Chondrocyte (in vitro differentiated cells): ENCODE data around the gene CAD. TPM values are rescaled to one million over a fixed set of nuclear protein-coding genes. Genes with fewer than 3 reads are reported as not detected.
A peak's percentile ranks its signal among the peaks of the same experiment; 100 is the strongest.

ENCODE experiments used
- DNase-seq: peaks from one replicate; pipeline ENCODE4 v3.0.0; 2021; ENCODE audit warnings: mixed read lengths, low spot score
- H3K27ac Mint-ChIP-seq: one replicate; pipeline ENCODE4 v1.8.0; 2021; ENCODE audit warnings: mild to moderate bottlenecking, moderate library complexity, mixed read lengths; ENCODE audit not compliant: unreplicated experiment
- H3K27me3 Mint-ChIP-seq: 2 replicates; pipeline ENCODE4 v1.8.0; 2021; ENCODE audit warnings: low read depth, mixed read lengths
- H3K36me3 Mint-ChIP-seq: 2 replicates; pipeline ENCODE4 v1.8.0; 2021; ENCODE audit warnings: low read depth, mixed read lengths
- H3K4me1 Mint-ChIP-seq: 2 replicates; pipeline ENCODE4 v1.8.0; 2021; ENCODE audit warnings: low read depth, mild to moderate bottlenecking, mixed read lengths
- H3K4me3 Mint-ChIP-seq: one replicate; pipeline ENCODE4 v1.8.0; 2021; ENCODE audit warnings: mild to moderate bottlenecking, moderate library complexity, mixed read lengths; ENCODE audit not compliant: unreplicated experiment
- H3K9me3 Mint-ChIP-seq: 2 replicates; pipeline ENCODE4 v1.8.0; 2021; ENCODE audit warnings: low read depth, mixed read lengths
- total RNA-seq: library from RNA; stranded (reverse); gene quantifications from 3 replicates; pipeline ENCODE4 v1.2.1, GENCODE V29; 2021
- TF ChIP-seq, protein P1 (sequence below): fragments of 200-600 bp; sonication (generic); IDR thresholded peaks from 2 replicates; pipeline ENCODE4 v1.5.0; 2021; ENCODE audit warnings: antibody characterized with exemption, mild to moderate bottlenecking, moderate library complexity

CAD gene
- total RNA-seq, 1 donor from 2014 or later, result 55.0 TPM

DNA sequence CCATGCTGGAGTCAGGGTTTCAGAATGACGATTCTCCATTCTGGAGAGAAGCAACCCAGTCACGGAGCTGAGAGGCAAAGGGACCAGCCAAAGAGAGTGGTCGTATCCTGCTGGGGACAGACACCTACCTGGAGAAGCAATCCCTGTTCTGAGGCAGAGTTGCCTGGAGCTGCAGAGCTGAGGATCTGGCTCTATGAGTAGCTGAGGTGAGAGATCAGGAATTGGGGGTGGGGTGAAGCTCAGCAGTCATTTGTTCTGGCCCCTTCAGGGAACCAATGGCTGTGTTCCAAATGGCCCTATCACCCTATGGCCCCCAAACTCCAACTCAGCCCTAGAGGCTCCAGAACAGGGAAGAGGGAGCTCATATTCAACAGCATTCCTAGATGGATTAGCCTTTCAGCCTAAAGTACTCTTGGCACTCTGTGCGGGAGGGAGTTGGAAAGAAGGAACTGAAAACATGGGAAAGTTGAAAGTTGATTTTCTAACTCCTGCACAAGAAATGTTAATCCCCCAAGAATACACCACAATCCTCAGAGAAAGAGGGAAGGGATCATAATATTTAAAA is 8.6 kb upstream of the CAD start:
- TF ChIP-seq, protein P1, sequence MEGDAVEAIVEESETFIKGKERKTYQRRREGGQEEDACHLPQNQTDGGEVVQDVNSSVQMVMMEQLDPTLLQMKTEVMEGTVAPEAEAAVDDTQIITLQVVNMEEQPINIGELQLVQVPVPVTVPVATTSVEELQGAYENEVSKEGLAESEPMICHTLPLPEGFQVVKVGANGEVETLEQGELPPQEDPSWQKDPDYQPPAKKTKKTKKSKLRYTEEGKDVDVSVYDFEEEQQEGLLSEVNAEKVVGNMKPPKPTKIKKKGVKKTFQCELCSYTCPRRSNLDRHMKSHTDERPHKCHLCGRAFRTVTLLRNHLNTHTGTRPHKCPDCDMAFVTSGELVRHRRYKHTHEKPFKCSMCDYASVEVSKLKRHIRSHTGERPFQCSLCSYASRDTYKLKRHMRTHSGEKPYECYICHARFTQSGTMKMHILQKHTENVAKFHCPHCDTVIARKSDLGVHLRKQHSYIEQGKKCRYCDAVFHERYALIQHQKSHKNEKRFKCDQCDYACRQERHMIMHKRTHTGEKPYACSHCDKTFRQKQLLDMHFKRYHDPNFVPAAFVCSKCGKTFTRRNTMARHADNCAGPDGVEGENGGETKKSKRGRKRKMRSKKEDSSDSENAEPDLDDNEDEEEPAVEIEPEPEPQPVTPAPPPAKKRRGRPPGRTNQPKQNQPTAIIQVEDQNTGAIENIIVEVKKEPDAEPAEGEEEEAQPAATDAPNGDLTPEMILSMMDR, result no peak
- peaks cover 35% of the 10 kb centered on the region for H3K36me3 Mint-ChIP-seq
- H3K9me3 Mint-ChIP-seq, result no peaks in the 10 kb centered on the region
- no peak for DNase-seq
- peaks cover 24% of the 10 kb centered on the region for H3K4me1 Mint-ChIP-seq
- no peak overlapping the region for H3K27ac Mint-ChIP-seq
- no peak overlapping the region for H3K4me3 Mint-ChIP-seq
- no peaks in the 10 kb centered on the region for H3K27me3 Mint-ChIP-seq

GRCh38 chr2:27209621-27210401 is 7.4 kb upstream of the CAD start:
- no peak for DNase-seq
- Mint-ChIP-seq H3K9me3 (no peaks in the 10 kb centered on the region), H3K27ac (no peak overlapping the region), H3K36me3 (peaks cover 26% of the 10 kb centered on the region), H3K4me3 (no peak overlapping the region), H3K27me3 (no peaks in the 10 kb centered on the region), H3K4me1 (peaks cover 26% of the 10 kb centered on the region)
- TF ChIP-seq, protein P1, result no peak

DNA sequence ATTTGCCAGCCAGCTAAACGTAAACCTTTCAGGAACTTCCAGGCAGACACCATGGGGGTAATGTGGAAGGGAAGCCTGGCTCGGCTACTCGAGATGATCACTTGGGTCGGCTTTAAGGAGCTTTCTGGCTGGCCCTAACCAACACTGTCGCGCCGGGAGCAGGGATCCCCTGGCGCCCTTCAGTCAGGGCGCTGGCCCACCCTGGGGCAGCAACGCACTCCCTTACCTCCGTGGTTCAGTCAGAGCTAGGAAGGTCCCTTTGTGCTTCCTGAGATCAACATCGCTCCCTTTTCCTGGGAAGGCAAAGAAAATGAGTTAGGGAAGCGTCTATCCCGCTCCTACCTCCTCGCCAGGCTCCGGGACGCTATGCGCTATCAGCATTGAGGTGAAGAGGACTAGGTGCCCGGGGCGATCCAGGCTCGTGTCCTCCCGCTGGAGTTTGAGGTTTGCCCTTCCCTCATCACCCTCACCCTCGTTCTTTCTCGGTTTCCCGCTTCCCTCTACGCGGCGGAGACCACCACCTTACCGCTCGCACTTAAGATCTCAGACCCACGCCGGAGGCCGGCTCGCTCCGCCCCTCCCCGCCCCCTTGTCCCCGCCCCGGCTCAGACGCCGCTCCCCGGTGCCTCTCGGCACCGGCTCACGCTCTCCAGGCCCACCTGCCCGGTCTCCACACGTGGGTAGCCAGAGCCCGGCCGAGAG is 5.8 kb upstream of the CAD start:
- no peak for DNase-seq

GRCh38 chr2:27211943-27212625 is 5.1 kb upstream of the CAD start, which contains the start of the genes ATRAID and SLC5A6:
Gene ATRAID (plus strand): TSS chr2:27212041. CDS start chr2:27212369, 328 bp downstream.
Gene SLC5A6 (minus strand): TSS chr2:27212268. CDS start chr2:27207650, 4,618 bp downstream.
- Mint-ChIP-seq H3K36me3 (peaks cover 6% of the 10 kb centered on the region), H3K9me3 (no peaks in the 10 kb centered on the region), H3K27me3 (no peaks in the 10 kb centered on the region), H3K4me1 (peaks cover 34% of the 10 kb centered on the region), H3K27ac (peak within 1 kb of the TSS; percentile 100), H3K4me3 (peak within 1 kb of the TSS; percentile 96)
- TF ChIP-seq, protein P1, result peak; percentile 8
- peak; percentile 95 for DNase-seq

More for the DNA sequence above, 5.8 kb upstream of the CAD start:
- Mint-ChIP-seq H3K4me3 (peak overlapping the region; percentile 96), H3K36me3 (peaks cover 11% of the 10 kb centered on the region), H3K27me3 (no peaks in the 10 kb centered on the region), H3K27ac (peak overlapping the region; percentile 85), H3K4me1 (peaks cover 27% of the 10 kb centered on the region), H3K9me3 (no peaks in the 10 kb centered on the region)
- TF ChIP-seq, protein P1, result no peak
